Measurements from ENCODE around the gene CXCR2.

The CXCR2 gene

GRCh38 chr2:218127929-218128455 is 2.2 kb downstream of the CXCR2 start:
- TF ChIP-seq, protein P1, sequence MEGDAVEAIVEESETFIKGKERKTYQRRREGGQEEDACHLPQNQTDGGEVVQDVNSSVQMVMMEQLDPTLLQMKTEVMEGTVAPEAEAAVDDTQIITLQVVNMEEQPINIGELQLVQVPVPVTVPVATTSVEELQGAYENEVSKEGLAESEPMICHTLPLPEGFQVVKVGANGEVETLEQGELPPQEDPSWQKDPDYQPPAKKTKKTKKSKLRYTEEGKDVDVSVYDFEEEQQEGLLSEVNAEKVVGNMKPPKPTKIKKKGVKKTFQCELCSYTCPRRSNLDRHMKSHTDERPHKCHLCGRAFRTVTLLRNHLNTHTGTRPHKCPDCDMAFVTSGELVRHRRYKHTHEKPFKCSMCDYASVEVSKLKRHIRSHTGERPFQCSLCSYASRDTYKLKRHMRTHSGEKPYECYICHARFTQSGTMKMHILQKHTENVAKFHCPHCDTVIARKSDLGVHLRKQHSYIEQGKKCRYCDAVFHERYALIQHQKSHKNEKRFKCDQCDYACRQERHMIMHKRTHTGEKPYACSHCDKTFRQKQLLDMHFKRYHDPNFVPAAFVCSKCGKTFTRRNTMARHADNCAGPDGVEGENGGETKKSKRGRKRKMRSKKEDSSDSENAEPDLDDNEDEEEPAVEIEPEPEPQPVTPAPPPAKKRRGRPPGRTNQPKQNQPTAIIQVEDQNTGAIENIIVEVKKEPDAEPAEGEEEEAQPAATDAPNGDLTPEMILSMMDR (IDR thresholded peaks at IDR 0.05) = no peak

DNA sequence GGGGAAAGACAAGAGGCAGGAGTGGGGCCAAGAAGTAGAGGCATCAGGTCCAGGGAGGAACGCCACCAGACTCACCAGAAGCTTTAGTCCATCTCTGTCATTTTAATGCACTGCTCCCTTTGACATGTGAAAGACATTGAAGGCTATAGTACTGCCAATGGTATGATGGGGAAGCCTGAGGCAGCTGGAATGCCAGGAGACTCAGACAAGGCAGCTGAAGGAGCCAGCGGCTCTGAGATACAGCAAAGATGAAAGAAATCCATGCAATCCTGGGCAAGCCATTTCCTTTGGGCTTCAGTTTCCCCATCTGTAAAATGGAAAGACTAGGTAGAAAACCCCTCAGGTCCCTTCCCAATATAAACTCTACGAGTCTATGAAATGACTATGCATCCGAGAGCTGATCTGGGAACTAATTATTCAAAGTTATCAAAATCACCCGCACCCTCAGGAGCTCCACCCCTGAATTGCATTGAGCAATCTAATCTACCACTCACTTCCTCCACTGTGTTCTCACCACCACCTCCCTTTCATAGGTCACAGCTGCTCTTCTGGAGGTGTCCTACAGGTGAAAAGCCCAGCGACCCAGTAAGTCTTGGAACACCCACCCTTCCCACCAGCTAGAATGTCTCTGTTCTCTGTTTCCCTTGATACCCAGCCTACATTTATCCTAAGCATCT is 3.1 kb downstream of the CXCR2 start:
- TF ChIP-seq, protein P1 (IDR thresholded peaks at IDR 0.05) = no peak

GRCh38 chr2:218129458-218130135 is 3.8 kb downstream of the CXCR2 start:
- TF ChIP-seq, protein P1 (IDR thresholded peaks at IDR 0.05) = no peak

DNA sequence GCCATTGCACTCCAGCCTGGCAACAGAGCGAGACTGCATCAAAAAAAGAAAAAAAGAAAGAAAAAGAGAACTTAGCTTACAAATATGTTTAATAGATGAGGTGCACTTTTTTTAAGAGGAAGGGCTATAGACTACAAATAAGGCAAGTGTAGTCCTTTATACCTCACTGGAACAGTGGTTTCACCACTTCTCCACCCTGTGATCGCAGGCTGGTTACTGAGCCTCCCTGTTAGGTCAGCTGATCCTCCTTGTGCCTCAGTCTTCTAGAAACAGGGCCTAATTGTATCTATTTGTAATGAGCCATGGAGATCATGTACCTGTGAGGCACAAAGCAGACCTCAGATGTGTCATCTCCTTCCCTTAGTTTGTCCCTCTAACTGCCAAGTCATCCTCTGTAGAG is 4.5 kb downstream of the CXCR2 start:
- TF ChIP-seq, protein P1 (IDR thresholded peaks at IDR 0.05) = no peak

DNA sequence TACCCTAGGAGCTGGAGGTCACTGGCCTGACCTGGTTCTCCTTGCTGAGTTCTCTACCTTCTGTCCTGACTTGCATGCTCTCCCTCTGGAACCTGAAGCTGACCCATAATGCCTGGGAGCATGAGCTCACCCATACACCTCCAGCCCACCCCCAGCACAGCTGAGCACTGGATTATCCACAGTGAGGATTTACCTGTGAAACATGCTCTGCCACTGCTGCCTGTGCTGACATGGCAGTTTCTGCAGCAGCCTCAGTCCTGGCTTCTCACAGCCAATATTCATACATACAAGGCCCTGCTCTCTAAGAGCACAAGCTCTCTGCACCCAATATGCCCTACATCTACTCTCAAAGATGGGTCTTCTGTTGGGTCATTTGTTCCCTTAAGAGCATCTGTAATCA is 5.0 kb downstream of the CXCR2 start:
- TF ChIP-seq, protein P1 (IDR thresholded peaks at IDR 0.05) = no peak

- TF ChIP-seq, protein P1 (IDR thresholded peaks at IDR 0.05) = no peak
Observed at GRCh38 chr2:218137514-218137913, 11.7 kb downstream of the CXCR2 start.

DNA sequence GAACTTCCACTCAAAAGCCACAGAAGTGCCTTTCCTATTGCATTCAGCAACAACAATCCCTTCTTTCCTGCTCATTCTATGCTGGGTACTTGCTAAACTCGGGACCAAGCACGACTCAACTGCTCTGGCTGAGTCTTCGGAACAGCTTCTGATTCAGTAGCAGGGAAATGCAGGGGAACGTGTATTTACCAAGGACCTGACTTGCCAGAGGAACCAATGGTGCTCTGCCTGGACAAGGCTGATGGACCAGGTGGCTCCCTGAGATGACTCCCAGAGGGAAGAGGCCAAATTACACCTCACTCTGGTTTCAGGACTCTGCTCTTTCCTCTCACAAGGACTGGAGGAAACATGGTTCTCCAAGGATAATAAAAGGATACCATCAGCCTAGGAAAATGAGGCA is 12.2 kb downstream of the CXCR2 start:
- TF ChIP-seq, protein P1 (IDR thresholded peaks at IDR 0.05) = no peak

Measured in LNCAP (cell line).